K562 (cell line): ENCODE measurements around the gene PIM3. TPM values are rescaled to one million over a fixed set of nuclear protein-coding genes. Genes with fewer than 3 reads are reported as not detected.
A peak's percentile ranks its signal among the peaks of the same experiment; 100 is the strongest.

ENCODE experiments used
- E2F1 ChIP-seq: sonication (generic); formaldehyde crosslinking; IDR thresholded peaks from 2 replicates; pipeline ENCODE4 v1.8.1; 2023; ENCODE audit warnings: mild to moderate bottlenecking, missing genetic modification reagents, moderate library complexity
- EP400 ChIP-seq: fragments of 450-650 bp; IDR thresholded peaks from 2 replicates; pipeline ENCODE4 v1.6.1; 2017; ENCODE audit warnings: antibody characterized with exemption, mild to moderate bottlenecking, moderate library complexity
- HCFC1 ChIP-seq: IDR thresholded peaks from 2 replicates; pipeline ENCODE4 v1.6.1; 2012; ENCODE audit warnings: low read depth, low read length, improper control_type of control experiment
- HDAC3 ChIP-seq: fragments of 450-650 bp; IDR thresholded peaks from 2 replicates; pipeline ENCODE4 v1.6.1; 2018; ENCODE audit warnings: borderline replicate concordance, mild to moderate bottlenecking, moderate library complexity; ENCODE audit not compliant: partially characterized antibody
- HLTF ChIP-seq: fragments of 450-650 bp; IDR thresholded peaks from 2 replicates; pipeline ENCODE4 v1.6.1; 2016
- KAT8 ChIP-seq: fragments of 450-650 bp; IDR thresholded peaks from 2 replicates; pipeline ENCODE4 v1.6.1; 2016; ENCODE audit warnings: low read depth, mild to moderate bottlenecking
- MTA2 ChIP-seq: fragments of 450-650 bp; IDR thresholded peaks from 2 replicates; pipeline ENCODE4 v1.6.1; 2016; ENCODE audit warnings: low read depth
- NFYB ChIP-seq: IDR thresholded peaks from 2 replicates; pipeline ENCODE4 v1.6.1; 2011; ENCODE audit warnings: mild to moderate bottlenecking, moderate library complexity; ENCODE audit not compliant: insufficient read length; ENCODE audit errors: extremely low read depth
- NR2C1 ChIP-seq, 2 experiments: fragments of 450-650 bp; IDR thresholded peaks; 2 replicates each; pipeline ENCODE4 v1.6.1; 2017; ENCODE audit warnings: mild to moderate bottlenecking in 2 of 2, antibody characterized with exemption in 1 of 2, inconsistent platforms in 1 of 2, missing compliant biosample characterization in 1 of 2, missing genetic modification characterization in 1 of 2
- PATZ1 ChIP-seq: fragments of 250-450 bp; sonication (Bioruptor Pico); IDR thresholded peaks from 2 replicates; pipeline ENCODE4 v1.5.0; 2020; ENCODE audit warnings: mild to moderate bottlenecking, borderline replicate concordance
- POU5F1 ChIP-seq: fragments of 150-350 bp; IDR thresholded peaks from 2 replicates; pipeline ENCODE4 v1.6.1; 2014; ENCODE audit warnings: borderline replicate concordance, low read length, low read depth, mild to moderate bottlenecking; ENCODE audit not compliant: partially characterized antibody
- TFAP4 ChIP-seq: sonication (generic); formaldehyde crosslinking; IDR thresholded peaks from 2 replicates; pipeline ENCODE4 v1.8.0; 2022; ENCODE audit warnings: missing genetic modification reagents, mild to moderate bottlenecking, moderate library complexity, borderline replicate concordance
- U2AF1 ChIP-seq: fragments of 200-400 bp; formaldehyde crosslinking; optimal IDR thresholded peaks from 2 replicates; pipeline ENCODE3; 2017; ENCODE audit warnings: mild to moderate bottlenecking, low read depth, low read length, moderate library complexity
- ZFX ChIP-seq: sonication (generic); formaldehyde crosslinking; IDR thresholded peaks from 2 replicates; pipeline ENCODE4 v1.8.0; 2022; ENCODE audit warnings: mild to moderate bottlenecking, missing genetic modification reagents, moderate library complexity
- ZNF197 ChIP-seq: fragments of 200-800 bp; sonication (Bioruptor generic); IDR thresholded peaks from 2 replicates; pipeline ENCODE4 v1.6.1; 2016; ENCODE audit warnings: low read depth, missing genetic modification characterization, missing compliant biosample characterization
- ZNF23 ChIP-seq: fragments of 250-450 bp; sonication (Bioruptor Pico); IDR thresholded peaks from 2 replicates; pipeline ENCODE4 v1.4.0; 2020; ENCODE audit warnings: mild to moderate bottlenecking
- ZNF561 ChIP-seq: fragments of 450-650 bp; formaldehyde crosslinking; conservative IDR thresholded peaks from 2 replicates; pipeline ENCODE4 v1.4.0; 2020; ENCODE audit warnings: mild to moderate bottlenecking, moderate library complexity
- ZNF639 ChIP-seq, 2 experiments: fragments of 200-800 bp in 1 of 2; sonication (Bioruptor generic) in 1 of 2; sonication (generic) in 1 of 2; formaldehyde crosslinking in 1 of 2; IDR thresholded peaks in 1 of 2; conservative IDR thresholded peaks in 1 of 2; 2 replicates each; pipeline versions ENCODE4 v1.5.0 to v1.6.1; 2016 to 2020; ENCODE audit warnings: missing compliant biosample characterization in 1 of 2, missing genetic modification characterization in 1 of 2, missing genetic modification reagents in 1 of 2
- ZNF707 ChIP-seq: fragments of 250-450 bp; sonication (Bioruptor Pico); conservative IDR thresholded peaks from 2 replicates; pipeline ENCODE4 v1.8.0; 2022; ENCODE audit warnings: inconsistent platforms, mild to moderate bottlenecking, moderate library complexity
- polyA plus RNA-seq, 8 experiments: library from polyadenylated mRNA; depleted of rRNA in 4 of 8; stranded (reverse) in 5 of 8; unstranded in 3 of 8; fragments of >200 nt; fragmentation: Nextera tagmentation in 2 of 8; fragmentation: Illumina TruSeq in 1 of 8; extraction: Ambion mirVana in 2 of 8; extraction: Trizol in 1 of 8; gene quantifications; 2 replicates each; pipeline versions ENCODE4 v1.2.1 to v1.2.3, GENCODE V29; 2011 to 2014; ENCODE audit warnings: inconsistent platforms in 1 of 8, missing spikeins in 1 of 8
- total RNA-seq, 7 experiments: library from RNA; depleted of rRNA in 6 of 7; stranded (reverse); fragments of >200 nt in 6 of 7; fragmentation: Illumina TruSeq in 2 of 7; extraction: Trizol in 2 of 7; gene quantifications; 2 replicates each; pipeline versions ENCODE4 v1.2.1 to v1.2.3, GENCODE V29; 2011 to 2021; ENCODE audit warnings: low replicate concordance in 1 of 7

PIM3 gene
- total and polyA plus RNA-seq, 9 of the 15 experiments (the other 6 are each of a cell fraction or from before 2014, with no cell fraction given), result 0.24 to 40.5 (median 5.3) TPM

- TF ChIP-seq NFYB (no peak), MTA2 (no peak), HCFC1 (no peak), HLTF (no peak), POU5F1 (no peak), ZNF23 (CRISPR knock-in tag) (no peak), HDAC3 (no peak), U2AF1 (no peak), KAT8 (no peak), ZNF197 (no peak), ZNF707 (CRISPR knock-in tag) (no peak), ZNF561 (CRISPR knock-in tag) (no peak), ZFX (peak; percentile 76), NR2C1 (IDR thresholded peaks at IDR 0.05) (no peak), NR2C1 (tag; IDR thresholded peaks at IDR 0.05) (0 out of 2 replicates have a peak, but pooled peaks have one; percentile 17), TFAP4 (CRISPR knock-in tag) (peak; percentile 71; the same call in 1 of the 2 replicates), E2F1 (CRISPR knock-in tag) (no peak), PATZ1 (CRISPR knock-in tag) (peak; percentile 64; the same call in 1 of the 2 replicates), EP400 (peak; percentile 47; the same call in 1 of the 2 replicates), ZNF639 (CRISPR knock-in tag; conservative IDR thresholded peaks at IDR 0.05 in 1 of 2, IDR thresholded peaks at IDR 0.05 in 1 of 2) (peak in 1 of 2 experiments; percentile 37; a peak in 1 of 4 replicates)
Observed at GRCh38 chr22:49936018-49936972, 24.3 kb upstream of the PIM3 start (continued).
